Thymus (tissue), 14 donors: ENCODE results near the gene GGACT. TPM values are rescaled to one million over a fixed set of nuclear protein-coding genes. Genes with fewer than 3 reads are reported as not detected.

Experiments used
- DNase-seq, 9 donors: peaks; one replicate each; pipeline ENCODE4 v3.0.0-alpha.2; 2013; ENCODE audit warnings: low spot score in 9 of 9, low read depth in 6 of 9, missing footprints in 1 of 9
- H3K27ac ChIP-seq, 2 donors: one replicate each; pipeline ENCODE4 v1.5.1; 2013; ENCODE audit warnings: control low read depth in 1 of 2, low read depth in 1 of 2, low read length in 1 of 2, mild to moderate bottlenecking in 1 of 2, moderate library complexity in 1 of 2
- H3K27me3 ChIP-seq, 2 donors: one replicate each; pipeline ENCODE4 v1.5.1; 2013; ENCODE audit warnings: low read length in 1 of 2; ENCODE audit not compliant: control insufficient read depth in 2 of 2, insufficient read depth in 1 of 2
- H3K36me3 ChIP-seq, 2 donors: one replicate each; pipeline ENCODE4 v1.5.1; 2013; ENCODE audit warnings: low read length in 1 of 2, mild to moderate bottlenecking in 1 of 2, moderate library complexity in 1 of 2; ENCODE audit not compliant: control insufficient read depth in 2 of 2, insufficient read depth in 2 of 2
- H3K4me1 ChIP-seq, 2 donors: one replicate each; pipeline ENCODE4 v1.5.1; 2013; ENCODE audit warnings: low read length in 2 of 2; ENCODE audit not compliant: control insufficient read depth in 2 of 2, insufficient read depth in 2 of 2
- H3K4me3 ChIP-seq, 2 donors: one replicate each; pipeline ENCODE4 v1.5.1; 2013; ENCODE audit warnings: low read length in 2 of 2, control low read depth in 1 of 2, mild to moderate bottlenecking in 1 of 2
- H3K9me3 ChIP-seq, 2 donors: one replicate each; pipeline ENCODE4 v1.5.1; 2013; ENCODE audit warnings: low read length in 1 of 2, mild to moderate bottlenecking in 1 of 2; ENCODE audit not compliant: control insufficient read depth in 2 of 2, insufficient read depth in 1 of 2
- WGBS: extraction: QIAGEN DNeasy Blood & Tissue Kit; methylation state at CpG from one replicate; pipeline ENCODE4 v1.1.7; 2013; 5-methylcytosine and 5-hydroxymethylcytosine counted together
- long read RNA-seq, 10 donors: transcript quantifications; one replicate each; lab custom pipeline, GENCODE V29; 2026
- polyA plus RNA-seq: library from polyadenylated mRNA; stranded (reverse); fragments of 200-250 nt; gene quantifications from one replicate; pipeline ENCODE4 v1.2.3, GENCODE V29; 2013
- total RNA-seq: library from RNA; stranded (reverse); fragments of 120-200 nt; gene quantifications from one replicate; pipeline ENCODE4 v1.2.4, GENCODE V29; 2013
- donor health status: healthy.

GGACT gene
- total RNA-seq, result 4.4 TPM
- 3.5 TPM for polyA plus RNA-seq
- long read RNA-seq, donor 1, result 0 reads
- long read RNA-seq, donor 2, result 0 reads
- long read RNA-seq, donor 3, partial matches to known transcripts, result 0 of 2 reads
- long read RNA-seq, donor 3, other reads (novel, unspliced or antisense), result 0 of 2 reads
- long read RNA-seq, donor 4, partial matches to known transcripts, result 0 of 1 reads
- long read RNA-seq, donor 4, other reads (novel, unspliced or antisense), result 0 of 1 reads
- long read RNA-seq, donor 5, partial matches to known transcripts, result 0 of 2 reads
- long read RNA-seq, donor 5, other reads (novel, unspliced or antisense), result 0 of 2 reads
- long read RNA-seq, donor 6, result 0 reads
- long read RNA-seq, donor 7, partial matches to known transcripts, result 0 of 3 reads
- long read RNA-seq, donor 7, other reads (novel, unspliced or antisense), result 0 of 3 reads
- long read RNA-seq, donor 8, result 0 reads
- long read RNA-seq, donor 9, partial matches to known transcripts, result 0 of 1 reads
- long read RNA-seq, donor 9, other reads (novel, unspliced or antisense), result 0 of 1 reads
- long read RNA-seq, donor 10, partial matches to known transcripts, result 0 of 1 reads
- long read RNA-seq, donor 10, other reads (novel, unspliced or antisense), result 0 of 1 reads

- no peaks in the 10 kb centered on the region for H3K36me3 ChIP-seq
- peak within 1 kb of the TSS; percentile 54 to 81 for H3K4me3 ChIP-seq
- no peaks in the 10 kb centered on the region for H3K9me3 ChIP-seq
- peak; percentile 26 to 87 (median 65) for DNase-seq
- peaks cover 3 to 14% of the 10 kb centered on the region in 2 donors for H3K4me1 ChIP-seq
- H3K27ac ChIP-seq, result peak within 1 kb of the TSS; percentile 65 to 92
- 10% methylated on average over 82 of the region's 82 CpGs for WGBS
- no peaks in the 10 kb centered on the region for H3K27me3 ChIP-seq
Observed at GRCh38 chr13:100588331-100589177, at the start of gene GGACT. Gene GGACT, minus strand, starts transcription at chr13:100588789. Its CDS starts 56,198 bp downstream, at chr13:100532591.

- WGBS, result 97% methylated on average over 5 of the region's 5 CpGs
- Histone ChIP-seq H3K36me3 (peaks cover 29 to 63% of the 10 kb centered on the region in 2 donors), H3K27me3 (no peaks in the 10 kb centered on the region), H3K27ac (no peak overlapping the region), H3K4me3 (no peak overlapping the region), H3K9me3 (no peaks in the 10 kb centered on the region), H3K4me1 (no peaks in the 10 kb centered on the region)
- no peak for DNase-seq
Observed at GRCh38 chr13:100637796-100638195, 49.2 kb upstream of the GGACT start.

GRCh38 chr13:100637380-100637779 is 48.8 kb upstream of the GGACT start:
- no peaks in the 10 kb centered on the region for H3K9me3 ChIP-seq
- no peaks in the 10 kb centered on the region for H3K27me3 ChIP-seq
- no peak overlapping the region for H3K27ac ChIP-seq
- no peaks in the 10 kb centered on the region for H3K4me1 ChIP-seq
- no peak overlapping the region for H3K4me3 ChIP-seq
- peaks cover 29 to 65% of the 10 kb centered on the region in 2 donors for H3K36me3 ChIP-seq
- WGBS, result 95% methylated on average over 16 of the region's 16 CpGs
- DNase-seq, result no peak

GRCh38 chr13:100636441-100636840 is 47.9 kb upstream of the GGACT start:
- Histone ChIP-seq H3K27ac (no peak overlapping the region), H3K9me3 (no peaks in the 10 kb centered on the region), H3K27me3 (no peaks in the 10 kb centered on the region), H3K4me1 (no peaks in the 10 kb centered on the region), H3K36me3 (peaks cover 23 to 64% of the 10 kb centered on the region in 2 donors), H3K4me3 (no peak overlapping the region)
- DNase-seq, result no peak
- 99% methylated on average over 7 of the region's 7 CpGs for WGBS

GRCh38 chr13:100636004-100636403 is 47.4 kb upstream of the GGACT start:
- Histone ChIP-seq H3K4me1 (no peaks in the 10 kb centered on the region), H3K9me3 (no peaks in the 10 kb centered on the region), H3K27ac (no peak overlapping the region), H3K4me3 (no peak overlapping the region), H3K27me3 (no peaks in the 10 kb centered on the region), H3K36me3 (peaks cover 23 to 64% of the 10 kb centered on the region in 2 donors)
- 98% methylated on average over 7 of the region's 7 CpGs for WGBS
- no peak for DNase-seq

GRCh38 chr13:100634696-100635095 is 46.1 kb upstream of the GGACT start:
- WGBS, result 95% methylated on average over 12 of the region's 12 CpGs
- DNase-seq, result no peak
- Histone ChIP-seq H3K4me1 (no peaks in the 10 kb centered on the region), H3K4me3 (no peak overlapping the region), H3K27ac (no peak overlapping the region), H3K9me3 (no peaks in the 10 kb centered on the region), H3K36me3 (peaks cover 24 to 63% of the 10 kb centered on the region in 2 donors), H3K27me3 (no peaks in the 10 kb centered on the region)

- Histone ChIP-seq H3K27ac (no peak overlapping the region), H3K36me3 (peaks cover 28 to 68% of the 10 kb centered on the region in 2 donors), H3K4me1 (no peaks in the 10 kb centered on the region), H3K27me3 (no peaks in the 10 kb centered on the region), H3K9me3 (no peaks in the 10 kb centered on the region), H3K4me3 (no peak overlapping the region)
- no peak for DNase-seq
- 98% methylated on average over 2 of the region's 2 CpGs for WGBS
Observed at GRCh38 chr13:100633461-100633860, 44.9 kb upstream of the GGACT start.

- Histone ChIP-seq H3K4me1 (no peaks in the 10 kb centered on the region), H3K27me3 (no peaks in the 10 kb centered on the region), H3K27ac (no peak overlapping the region), H3K9me3 (no peaks in the 10 kb centered on the region), H3K36me3 (peaks cover 18 to 63% of the 10 kb centered on the region in 2 donors), H3K4me3 (no peak overlapping the region)
- 91% methylated on average over 8 of the region's 8 CpGs for WGBS
- DNase-seq, result no peak
Observed at GRCh38 chr13:100630555-100630954, 42.0 kb upstream of the GGACT start.

GRCh38 chr13:100627120-100627519 is 38.5 kb upstream of the GGACT start:
- no peak overlapping the region for H3K4me3 ChIP-seq
- DNase-seq, result no peak

More at GRCh38 chr13:100627120-100627519, 38.5 kb upstream of the GGACT start:
- 95% methylated on average over 15 of the region's 15 CpGs for WGBS
- H3K36me3 ChIP-seq, result peaks cover 17 to 53% of the 10 kb centered on the region in 2 donors
- no peaks in the 10 kb centered on the region for H3K9me3 ChIP-seq
- no peaks in the 10 kb centered on the region for H3K4me1 ChIP-seq
- no peaks in the 10 kb centered on the region for H3K27me3 ChIP-seq
- H3K27ac ChIP-seq, result no peak overlapping the region
